NOMO-1 (cell line): ENCODE results near the gene OR2B6.
"Not testable (repeated sequence)": the region's sequence is repeated elsewhere in the genome, so short reads cannot be mapped to it uniquely, and the experiment has no call there.

ENCODE experiments used
- DNase-seq, 2 experiments: peaks; one replicate each; lab custom pipeline; 2025; ENCODE audit not compliant: unreplicated experiment in 2 of 2; lab: John Stamatoyannopoulos, UW

The OR2B6 gene

GRCh38 chr6:27956941-27957340, at the start of gene OR2B6:
Gene OR2B6 (plus strand): TSS chr6:27957241. CDS start chr6:27957241, 0 bp downstream.
- DNase-seq: peak in 1 of 2 experiments; percentile 58

- DNase-seq: no peak
Observed at GRCh38 chr6:27908017-27908416, 49.0 kb upstream of the OR2B6 start.

GRCh38 chr6:27911956-27912446, 45.0 kb upstream of the OR2B6 start, which contains the start of gene OR2B2:
Gene OR2B2 (minus strand): TSS chr6:27912396. CDS start chr6:27912319, 77 bp downstream.
- DNase-seq: no peak

GRCh38 chr6:27922949-27923348, 34.1 kb upstream of the OR2B6 start:
- no peak for DNase-seq

- DNase-seq: no peak
Observed at GRCh38 chr6:27924179-27924578, 32.9 kb upstream of the OR2B6 start.

GRCh38 chr6:27928041-27928440, 29.0 kb upstream of the OR2B6 start:
- DNase-seq: not testable (repeated sequence)

- not testable (repeated sequence) for DNase-seq
Observed at GRCh38 chr6:27929930-27930329, 27.1 kb upstream of the OR2B6 start.

- no peak for DNase-seq
Observed at GRCh38 chr6:27931209-27931608, 25.8 kb upstream of the OR2B6 start.

GRCh38 chr6:27940766-27941165, 16.3 kb upstream of the OR2B6 start:
- DNase-seq: no peak

GRCh38 chr6:27943072-27943471, 14.0 kb upstream of the OR2B6 start:
- not testable (repeated sequence) for DNase-seq

GRCh38 chr6:27948237-27948636, 8.8 kb upstream of the OR2B6 start:
- DNase-seq: no peak

GRCh38 chr6:27951040-27951439, 6.0 kb upstream of the OR2B6 start:
- no peak for DNase-seq

GRCh38 chr6:27957516-27957915, 475 bp downstream of the OR2B6 start:
- DNase-seq: no peak

- no peak for DNase-seq
Observed at GRCh38 chr6:27962506-27962905, 5.5 kb downstream of the OR2B6 start.

- DNase-seq: no peak
Observed at GRCh38 chr6:27966044-27966443, 9.0 kb downstream of the OR2B6 start.

GRCh38 chr6:27966816-27967426, 9.9 kb downstream of the OR2B6 start:
- DNase-seq: no peak

GRCh38 chr6:27970444-27970843, 13.4 kb downstream of the OR2B6 start:
- no peak for DNase-seq

GRCh38 chr6:27972750-27973149, 15.7 kb downstream of the OR2B6 start:
- DNase-seq: no peak

GRCh38 chr6:27977387-27977786, 20.3 kb downstream of the OR2B6 start:
- no peak for DNase-seq

GRCh38 chr6:27978705-27979104, 21.7 kb downstream of the OR2B6 start:
- DNase-seq: no peak

- no peak for DNase-seq
Observed at GRCh38 chr6:27980111-27980510, 23.1 kb downstream of the OR2B6 start.

GRCh38 chr6:27986928-27987725, 30.1 kb downstream of the OR2B6 start:
- DNase-seq: no peak
